ENCODE results near the gene SIGLEC10. TPM values are rescaled to one million over a fixed set of nuclear protein-coding genes. Genes with fewer than 3 reads are reported as not detected.

Gene SIGLEC10
- total and polyA plus RNA-seq, 9 of the 15 experiments (the other 6 are each of a cell fraction or from before 2014, with no cell fraction given): 0.10 to 1.8 (median 0.82) TPM

DNA sequence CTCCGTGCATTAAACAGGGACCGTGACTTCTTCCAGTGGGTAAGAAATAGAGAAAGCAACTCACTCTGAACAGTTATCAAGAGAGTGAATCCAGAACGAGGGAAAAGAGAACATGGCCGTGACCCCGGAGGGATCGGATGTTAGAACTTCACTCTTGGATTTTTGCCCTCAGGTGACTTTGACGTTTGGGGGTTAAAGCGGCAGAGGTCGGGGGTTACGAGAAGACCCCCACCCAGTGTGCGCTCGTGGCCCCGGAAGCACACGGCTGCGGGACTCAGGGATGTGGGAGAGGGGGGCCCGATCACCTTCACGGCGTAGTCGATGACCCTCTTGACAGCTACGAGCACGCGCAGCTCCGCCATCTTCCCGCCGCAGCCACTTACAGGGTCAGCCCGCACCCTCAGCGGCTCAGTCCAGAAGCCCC is 51.5 kb downstream of the SIGLEC10 start, which contains the start of gene ETFB (continued):
- TF ChIP-seq ZNF592 (IDR thresholded peaks at IDR 0.05): peak; percentile 80
- TF ChIP-seq SP1 (CRISPR knock-in tag; IDR thresholded peaks at IDR 0.05): no peak
- TF ChIP-seq ZNF512 (tag; IDR thresholded peaks at IDR 0.05): no peak
- TF ChIP-seq OTX1 (CRISPR knock-in tag; IDR thresholded peaks at IDR 0.05): no peak
- TF ChIP-seq CTCF (IDR thresholded peaks at IDR 0.05 in 2 of 3, conservative IDR thresholded peaks at IDR 0.05 in 1 of 3; ENCODE audit: insufficient read depth in 2 of 3, low read depth in 1 of 3, low read length in 3 of 3): no peak
- TF ChIP-seq ATF1 (CRISPR knock-in tag; IDR thresholded peaks at IDR 0.05): no peak
- TF ChIP-seq ATF1 (tag; IDR thresholded peaks at IDR 0.05): peak; percentile 22; the same call in 1 of the 2 replicates
- TF ChIP-seq ZNF511 (CRISPR knock-in tag; IDR thresholded peaks at IDR 0.05): no peak
- peak; percentile 75; the same call in 1 of the 2 replicates for TF ChIP-seq PHF8 (IDR thresholded peaks at IDR 0.05; ENCODE audit: borderline replicate concordance, low read length)
- TF ChIP-seq NR2C1 (IDR thresholded peaks at IDR 0.05): peak; percentile 77
- peak; percentile 85 for TF ChIP-seq NR2C1 (tag; IDR thresholded peaks at IDR 0.05)
- 0 out of 2 replicates have a peak, but pooled peaks have one; percentile 47 for TF ChIP-seq ZFP91 (CRISPR knock-in tag; IDR thresholded peaks at IDR 0.05)
- peak; percentile 21; the same call in 1 of the 2 replicates for TF ChIP-seq NFIC (IDR thresholded peaks at IDR 0.05)
- TF ChIP-seq MAZ (CRISPR knock-in tag; conservative IDR thresholded peaks at IDR 0.05 in 1 of 2, IDR thresholded peaks at IDR 0.05 in 1 of 2): peak in 1 of 2 experiments; percentile 15; a peak in 1 of 4 replicates
- peak; percentile 59 to 93 (median 88) for TF ChIP-seq YY1 (IDR thresholded peaks at IDR 0.05; ENCODE audit: borderline replicate concordance in 1 of 3, control insufficient read depth in 1 of 3, extremely low read depth in 1 of 3, insufficient read depth in 3 of 3, insufficient read length in 1 of 3, insufficient replicate concordance in 2 of 3, low read depth in 1 of 3, low read length in 2 of 3)
- 0 out of 2 replicates have a peak, but pooled peaks have one; percentile 5 for TF ChIP-seq CEBPG (CRISPR knock-in tag; IDR thresholded peaks at IDR 0.05)
- no peak for TF ChIP-seq CEBPG (tag; conservative IDR thresholded peaks at IDR 0.05 in 1 of 2, IDR thresholded peaks at IDR 0.05 in 1 of 2)
- TF ChIP-seq ELF4 (CRISPR knock-in tag; IDR thresholded peaks at IDR 0.05): no peak

All from K562 (cell line).